GM20000 (cell line): ENCODE results near the gene ATP13A3.

Source experiments
- DNase-seq: peaks from one replicate; pipeline ENCODE4 v3.0.0; 2012; ENCODE audit warnings: low spot score
- TF ChIP-seq, protein P1 (sequence below): IDR thresholded peaks from 2 replicates; pipeline ENCODE4 v1.5.1; 2012; ENCODE audit warnings: mild to moderate bottlenecking, control low read depth; ENCODE audit errors: extremely low read depth, missing control alignments

ATP13A3 gene

DNA sequence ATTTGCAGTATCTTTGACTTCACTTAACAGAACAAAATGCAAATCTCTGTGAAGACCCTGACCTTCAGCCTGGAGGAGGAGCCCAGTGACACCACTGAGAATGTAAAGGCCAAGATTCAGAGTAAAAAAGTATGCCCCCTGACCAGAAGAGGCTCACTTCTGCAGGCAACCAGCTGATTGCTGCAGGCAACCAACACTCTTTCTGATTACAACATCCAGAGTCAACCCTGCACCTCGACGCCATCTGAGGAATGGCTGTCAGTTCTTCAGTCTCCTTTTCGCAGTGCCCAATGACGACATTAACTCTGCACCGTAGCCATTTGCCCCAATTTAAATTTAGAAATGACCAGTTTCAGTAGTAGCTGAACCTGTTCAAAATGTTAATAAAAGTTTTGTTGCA is 14.9 kb downstream of the ATP13A3 start:
- DNase-seq = no peak
- TF ChIP-seq, protein P1, sequence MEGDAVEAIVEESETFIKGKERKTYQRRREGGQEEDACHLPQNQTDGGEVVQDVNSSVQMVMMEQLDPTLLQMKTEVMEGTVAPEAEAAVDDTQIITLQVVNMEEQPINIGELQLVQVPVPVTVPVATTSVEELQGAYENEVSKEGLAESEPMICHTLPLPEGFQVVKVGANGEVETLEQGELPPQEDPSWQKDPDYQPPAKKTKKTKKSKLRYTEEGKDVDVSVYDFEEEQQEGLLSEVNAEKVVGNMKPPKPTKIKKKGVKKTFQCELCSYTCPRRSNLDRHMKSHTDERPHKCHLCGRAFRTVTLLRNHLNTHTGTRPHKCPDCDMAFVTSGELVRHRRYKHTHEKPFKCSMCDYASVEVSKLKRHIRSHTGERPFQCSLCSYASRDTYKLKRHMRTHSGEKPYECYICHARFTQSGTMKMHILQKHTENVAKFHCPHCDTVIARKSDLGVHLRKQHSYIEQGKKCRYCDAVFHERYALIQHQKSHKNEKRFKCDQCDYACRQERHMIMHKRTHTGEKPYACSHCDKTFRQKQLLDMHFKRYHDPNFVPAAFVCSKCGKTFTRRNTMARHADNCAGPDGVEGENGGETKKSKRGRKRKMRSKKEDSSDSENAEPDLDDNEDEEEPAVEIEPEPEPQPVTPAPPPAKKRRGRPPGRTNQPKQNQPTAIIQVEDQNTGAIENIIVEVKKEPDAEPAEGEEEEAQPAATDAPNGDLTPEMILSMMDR = no peak

DNA sequence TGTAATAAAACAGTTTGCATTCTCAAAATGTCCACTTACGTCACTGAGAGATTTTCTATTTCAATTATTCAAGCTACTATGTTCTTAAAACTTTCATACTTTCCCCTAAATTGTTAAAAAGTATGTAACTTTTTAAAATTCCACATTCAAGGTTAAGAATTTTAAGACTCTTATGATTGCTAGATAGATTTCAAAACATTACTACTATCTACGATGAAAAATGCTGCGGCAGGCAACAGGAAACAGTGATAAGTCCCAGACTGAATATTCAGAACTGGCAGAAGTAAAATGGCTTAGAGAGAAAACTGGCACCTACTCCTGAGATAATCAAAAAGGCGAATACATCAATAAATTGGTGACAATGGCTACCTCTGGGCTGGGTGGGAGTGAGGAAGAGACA is 16.2 kb downstream of the ATP13A3 start:
- DNase-seq = no peak
- TF ChIP-seq, protein P1 = no peak

DNA sequence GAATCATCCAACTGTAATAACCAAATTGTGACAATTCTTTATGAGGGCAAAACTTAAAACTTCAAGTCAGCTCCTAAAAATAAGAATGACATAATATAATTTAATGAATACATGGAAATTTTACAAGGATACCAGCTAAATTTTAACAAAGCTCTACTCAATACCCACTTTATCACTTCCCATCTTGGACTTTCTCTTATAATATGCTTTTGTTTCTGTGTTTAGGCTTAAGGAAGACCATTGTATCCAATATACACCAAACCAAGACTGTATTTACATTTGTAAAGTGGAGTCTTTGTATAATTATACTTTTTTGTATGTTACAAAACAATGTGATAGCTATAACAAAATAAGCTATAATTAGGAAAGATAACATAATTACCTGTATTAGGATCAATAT is 16.8 kb downstream of the ATP13A3 start:
- DNase-seq = no peak
- TF ChIP-seq, protein P1 = no peak

DNA sequence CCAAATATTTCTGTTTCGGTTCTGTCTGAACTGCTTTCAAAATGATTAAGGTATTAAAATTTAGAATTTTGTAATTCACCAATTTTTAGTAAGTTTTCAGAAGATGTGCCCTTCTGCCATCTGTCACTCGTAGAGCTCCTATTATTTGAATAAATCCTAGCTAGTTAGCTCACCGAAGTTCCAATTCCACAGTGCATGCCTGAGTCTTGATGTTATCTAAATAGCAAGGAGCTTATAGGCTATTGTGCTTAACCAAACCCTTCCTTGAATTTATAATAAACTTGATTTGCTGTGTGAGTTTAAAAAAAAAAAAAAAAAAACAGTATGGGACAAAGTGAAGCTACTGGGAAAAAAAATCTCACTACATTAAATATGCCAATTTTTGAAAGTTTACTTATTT is 18.7 kb downstream of the ATP13A3 start:
- DNase-seq = no peak
- TF ChIP-seq, protein P1 = no peak

DNA sequence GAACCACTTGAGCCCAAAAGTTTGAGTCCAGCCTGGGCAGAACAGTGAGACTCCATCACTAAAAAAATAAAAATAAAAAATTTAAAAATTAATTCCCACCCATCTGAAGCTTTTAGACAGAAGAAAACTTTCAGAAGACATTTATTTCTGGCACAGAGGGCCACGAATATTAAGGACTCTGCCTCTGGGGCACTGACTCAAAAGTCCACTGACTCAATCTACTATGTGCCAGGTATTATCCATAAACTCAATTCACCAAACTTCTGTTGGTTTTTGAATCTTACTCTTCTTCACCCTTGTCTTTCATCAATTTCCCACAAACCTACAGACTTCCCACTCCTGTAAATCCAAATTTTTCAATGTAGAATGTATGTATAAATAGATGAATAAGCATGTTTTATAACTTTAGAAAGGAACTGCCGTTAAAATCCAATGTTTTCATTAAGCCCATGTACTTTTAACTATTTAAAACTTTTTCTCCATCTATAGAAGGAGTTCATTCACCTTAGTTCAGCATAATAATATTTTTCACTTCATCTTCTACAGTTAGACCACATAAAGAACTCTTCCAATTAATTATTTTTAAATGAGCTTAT is 19.9 kb downstream of the ATP13A3 start:
- no peak for DNase-seq
- TF ChIP-seq, protein P1 = no peak

DNA sequence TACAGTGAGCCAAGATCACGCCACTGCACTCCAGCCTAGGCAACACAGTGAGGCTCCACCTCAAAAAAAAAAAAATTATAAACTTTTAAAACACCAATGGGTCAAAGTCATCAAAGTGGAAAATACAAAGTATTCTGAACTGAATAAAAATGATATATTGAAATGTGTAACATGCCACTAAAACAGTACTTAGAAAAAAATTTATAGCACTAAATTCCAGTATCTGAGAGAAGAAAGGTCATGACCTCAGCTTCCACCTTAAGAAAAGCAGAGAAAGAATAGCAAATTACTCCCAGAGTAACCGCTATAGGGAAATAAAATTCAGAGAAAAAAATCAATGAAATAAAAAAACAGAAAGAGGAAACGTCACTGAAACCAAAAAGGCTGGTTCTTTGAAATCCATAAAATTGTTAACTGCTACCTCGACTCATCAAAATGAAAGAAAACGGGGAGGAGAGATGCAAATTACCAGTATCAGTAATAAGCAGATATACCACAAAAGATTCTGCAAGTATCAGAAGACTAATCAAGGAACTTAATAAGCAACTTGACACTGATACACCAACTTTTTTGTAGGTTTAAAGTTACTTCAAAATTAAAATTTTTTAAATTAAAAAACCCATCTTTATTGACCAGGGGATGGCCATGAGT is 20.8 kb downstream of the ATP13A3 start:
- TF ChIP-seq, protein P1 = no peak
- no peak for DNase-seq

DNA sequence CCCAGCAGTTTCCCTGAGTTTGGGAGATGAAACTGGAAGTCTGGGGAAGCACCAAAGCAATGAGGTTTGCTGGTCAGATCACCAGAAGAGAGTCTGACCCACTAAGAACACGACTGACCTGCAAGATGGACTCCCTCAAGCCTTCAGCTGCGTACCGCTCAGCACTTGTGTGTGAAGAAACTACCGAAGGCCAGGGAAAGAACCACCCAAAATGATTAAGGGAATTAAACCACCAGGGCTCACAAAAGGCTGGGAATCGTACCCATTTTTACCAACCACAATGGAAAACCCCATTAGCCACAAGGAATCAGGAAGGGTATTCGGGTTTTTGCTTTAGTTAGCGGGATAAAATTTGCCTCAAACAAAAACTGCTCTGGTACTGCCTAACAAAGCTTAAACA is 21.6 kb downstream of the ATP13A3 start:
- TF ChIP-seq, protein P1 = no peak
- no peak for DNase-seq
